Vagina (tissue), 2 donors: Measurements from ENCODE around the gene KLHL20. TPM values are rescaled to one million over a fixed set of nuclear protein-coding genes. Genes with fewer than 3 reads are reported as not detected.
"Not testable (repeated sequence)": the region's sequence is repeated elsewhere in the genome, so short reads cannot be mapped to it uniquely, and the experiment has no call there.

Experiments used
- DNase-seq, 2 donors: peaks; one replicate each; pipeline ENCODE4 v3.0.0-alpha.2; 2017; ENCODE audit errors: extremely low spot score in 2 of 2
- H3K27ac ChIP-seq: fragments of 200-600 bp; sonication (generic); one replicate; pipeline ENCODE4 v1.5.1; 2019
- H3K27me3 ChIP-seq: fragments of 200-600 bp; sonication (generic); one replicate; pipeline ENCODE4 v1.5.1; 2019
- H3K36me3 ChIP-seq, 2 donors: fragments of 200-600 bp; sonication (generic); one replicate each; pipeline ENCODE4 v1.5.1; 2017 to 2019
- H3K4me1 ChIP-seq: fragments of 200-600 bp; sonication (generic); one replicate; pipeline ENCODE4 v1.5.1; 2019
- H3K4me3 ChIP-seq, 2 donors: fragments of 200-600 bp; sonication (generic); 1 replicate in 1 of 2; 2 replicates in 1 of 2; pipeline ENCODE4 v1.5.1; 2016 to 2019
- H3K9me3 ChIP-seq: fragments of 200-600 bp; sonication (generic); one replicate; pipeline ENCODE4 v1.5.1; 2019
- POLR2A ChIP-seq, 2 donors: fragments of 450-650 bp; IDR thresholded peaks; one replicate each; pipeline ENCODE4 v1.6.1; 2017; ENCODE audit warnings: antibody characterized with exemption in 2 of 2, mild to moderate bottlenecking in 2 of 2, moderate library complexity in 2 of 2
- POLR2AphosphoS5 ChIP-seq, 2 donors: sonication (generic); formaldehyde crosslinking; IDR thresholded peaks; one replicate each; pipeline ENCODE4 v1.9.0; 2017; ENCODE audit warnings: antibody characterized with exemption in 2 of 2, mild to moderate bottlenecking in 2 of 2, low read depth in 1 of 2; ENCODE audit not compliant: insufficient read depth in 1 of 2
- intact Hi-C: fragments of 100-400 bp; cut with DNase I; formaldehyde crosslinking; loops from one replicate; pipeline ENCODE4 v1.15.1; 2023
- total RNA-seq: library from RNA; depleted of rRNA; stranded (reverse); fragments of >200 nt; gene quantifications from one replicate; pipeline ENCODE4 v1.2.3, GENCODE V29; 2016
- TF ChIP-seq, protein P1 (sequence below), 3 experiments: fragments of 450-650 bp in 2 of 3; fragments of 200-600 bp in 1 of 3; sonication (generic) in 1 of 3; IDR thresholded peaks; one replicate each; pipeline ENCODE4 v1.5.1; 2017 to 2019; ENCODE audit warnings: antibody characterized with exemption in 3 of 3, mild to moderate bottlenecking in 2 of 3, moderate library complexity in 2 of 3

KLHL20 gene
- total RNA-seq, 1 donor from 2014 or later = 14.7 TPM

DNA sequence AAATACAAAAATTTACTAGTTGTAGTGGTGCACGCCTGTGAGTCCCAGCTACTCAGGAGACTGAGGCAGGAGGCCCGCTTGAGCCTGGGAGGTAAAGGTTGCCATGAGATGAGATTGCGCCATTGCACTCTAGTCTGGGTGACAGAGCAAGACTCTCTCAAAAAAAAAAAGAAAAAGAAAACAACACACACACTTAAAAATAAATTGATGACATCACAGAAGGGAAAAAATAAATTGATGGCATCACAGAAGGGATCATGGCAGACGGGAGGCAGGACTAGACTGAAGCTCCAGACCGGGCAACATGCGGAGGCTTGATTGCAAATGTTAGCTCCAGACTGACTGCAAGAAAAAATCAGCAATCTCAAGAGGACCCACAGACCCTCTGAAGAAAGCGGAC lies 43.3 kb downstream of the KLHL20 start:
- TF ChIP-seq, protein P1, sequence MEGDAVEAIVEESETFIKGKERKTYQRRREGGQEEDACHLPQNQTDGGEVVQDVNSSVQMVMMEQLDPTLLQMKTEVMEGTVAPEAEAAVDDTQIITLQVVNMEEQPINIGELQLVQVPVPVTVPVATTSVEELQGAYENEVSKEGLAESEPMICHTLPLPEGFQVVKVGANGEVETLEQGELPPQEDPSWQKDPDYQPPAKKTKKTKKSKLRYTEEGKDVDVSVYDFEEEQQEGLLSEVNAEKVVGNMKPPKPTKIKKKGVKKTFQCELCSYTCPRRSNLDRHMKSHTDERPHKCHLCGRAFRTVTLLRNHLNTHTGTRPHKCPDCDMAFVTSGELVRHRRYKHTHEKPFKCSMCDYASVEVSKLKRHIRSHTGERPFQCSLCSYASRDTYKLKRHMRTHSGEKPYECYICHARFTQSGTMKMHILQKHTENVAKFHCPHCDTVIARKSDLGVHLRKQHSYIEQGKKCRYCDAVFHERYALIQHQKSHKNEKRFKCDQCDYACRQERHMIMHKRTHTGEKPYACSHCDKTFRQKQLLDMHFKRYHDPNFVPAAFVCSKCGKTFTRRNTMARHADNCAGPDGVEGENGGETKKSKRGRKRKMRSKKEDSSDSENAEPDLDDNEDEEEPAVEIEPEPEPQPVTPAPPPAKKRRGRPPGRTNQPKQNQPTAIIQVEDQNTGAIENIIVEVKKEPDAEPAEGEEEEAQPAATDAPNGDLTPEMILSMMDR (IDR thresholded peaks at IDR 0.05) = no peak
- no peak for TF ChIP-seq POLR2AphosphoS5 (IDR thresholded peaks at IDR 0.05; ENCODE audit: insufficient read depth in 1 of 2, low read depth in 1 of 2)
- TF ChIP-seq POLR2A (IDR thresholded peaks at IDR 0.05) = no peak
- no peak for DNase-seq
- H3K4me3 ChIP-seq = no peak overlapping the region
- H3K36me3 ChIP-seq = peaks cover 0 to 67% of the 10 kb centered on the region in 2 donors
- intact Hi-C loops = no loop called here
- H3K27me3 ChIP-seq = no peaks in the 10 kb centered on the region
- no peak overlapping the region for H3K27ac ChIP-seq
- no peaks in the 10 kb centered on the region for H3K4me1 ChIP-seq
- no peaks in the 10 kb centered on the region for H3K9me3 ChIP-seq

DNA sequence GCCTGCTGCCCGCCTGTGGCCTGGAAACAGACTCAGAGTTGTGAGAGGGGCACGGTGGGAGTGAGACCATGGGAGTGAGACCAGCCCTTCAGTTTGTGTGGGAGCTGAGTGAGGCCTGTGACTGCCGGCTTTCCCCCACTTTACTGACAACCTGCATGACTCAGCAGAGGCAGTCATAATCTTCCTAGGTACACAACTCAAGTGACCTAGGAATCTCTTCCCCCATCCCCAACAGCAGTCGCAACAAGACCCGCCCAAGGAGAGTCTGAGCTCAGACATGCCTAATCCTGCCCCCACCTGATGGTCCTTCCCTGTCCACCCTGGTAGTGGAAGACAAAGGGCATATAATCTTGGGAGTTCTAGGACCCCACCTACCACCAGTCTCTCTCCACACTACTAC lies 44.2 kb downstream of the KLHL20 start:
- DNase-seq = no peak
- Histone ChIP-seq H3K4me3 (no peak overlapping the region), H3K36me3 (peaks cover 0 to 59% of the 10 kb centered on the region in 2 donors), H3K4me1 (no peaks in the 10 kb centered on the region), H3K27ac (no peak overlapping the region), H3K27me3 (no peaks in the 10 kb centered on the region), H3K9me3 (no peaks in the 10 kb centered on the region)
- TF ChIP-seq POLR2A (IDR thresholded peaks at IDR 0.05) = no peak
- intact Hi-C loops = no loop called here

DNA sequence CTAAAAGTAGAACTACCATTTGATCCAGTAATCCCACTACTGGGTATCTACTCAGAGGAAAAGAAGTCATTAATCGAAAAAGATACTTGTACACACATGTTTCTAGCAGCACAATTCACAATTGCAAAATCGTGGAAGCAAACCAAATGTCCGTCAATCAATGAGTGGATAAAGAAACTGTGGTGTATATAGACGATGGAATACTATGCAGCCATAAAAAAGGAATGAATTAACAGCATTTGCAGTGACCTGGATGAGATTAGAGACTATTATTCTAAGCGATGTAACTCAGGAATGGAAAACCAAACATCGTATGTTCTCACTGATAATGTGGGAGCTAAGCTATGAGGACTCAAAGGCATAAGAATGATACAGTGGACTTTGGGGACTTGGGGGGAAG lies 49.5 kb downstream of the KLHL20 start:
- H3K27me3 ChIP-seq, H3K4me3 ChIP-seq, H3K4me1 ChIP-seq, DNase-seq, H3K27ac ChIP-seq, H3K9me3 ChIP-seq, intact Hi-C loops: not testable (repeated sequence)
- H3K36me3 ChIP-seq = peaks cover 0 to 12% of the 10 kb centered on the region in 2 donors

DNA sequence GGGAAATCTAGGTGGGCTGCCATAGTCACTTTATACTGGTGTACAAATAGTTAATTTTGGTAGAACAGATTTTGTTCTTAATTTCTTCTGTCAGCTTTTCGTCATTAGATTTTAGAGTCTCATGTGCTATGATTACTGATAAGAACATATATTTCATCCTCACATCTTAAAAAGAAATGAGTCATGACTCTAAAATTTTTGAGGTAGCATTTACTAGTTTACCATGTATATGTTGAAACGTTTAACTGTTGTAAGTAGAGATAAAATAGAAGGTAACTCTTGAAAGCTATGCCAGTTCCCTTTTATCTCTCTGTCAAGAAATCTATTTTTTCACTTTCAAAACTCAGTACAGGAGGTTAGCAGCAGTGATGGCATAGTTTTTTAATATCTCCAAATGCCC lies 53.4 kb downstream of the KLHL20 start:
- Histone ChIP-seq H3K4me1 (no peaks in the 10 kb centered on the region), H3K27ac (no peak overlapping the region), H3K36me3 (peaks cover 0 to 6% of the 10 kb centered on the region in 2 donors), H3K4me3 (no peak overlapping the region), H3K27me3 (no peaks in the 10 kb centered on the region), H3K9me3 (no peaks in the 10 kb centered on the region)
- no peak for DNase-seq
- intact Hi-C loops = no loop called here
- TF ChIP-seq POLR2AphosphoS5 (IDR thresholded peaks at IDR 0.05; ENCODE audit: insufficient read depth in 1 of 2, low read depth in 1 of 2) (no peak), POLR2A (IDR thresholded peaks at IDR 0.05) (no peak)
- TF ChIP-seq, protein P1 (IDR thresholded peaks at IDR 0.05) = no peak

DNA sequence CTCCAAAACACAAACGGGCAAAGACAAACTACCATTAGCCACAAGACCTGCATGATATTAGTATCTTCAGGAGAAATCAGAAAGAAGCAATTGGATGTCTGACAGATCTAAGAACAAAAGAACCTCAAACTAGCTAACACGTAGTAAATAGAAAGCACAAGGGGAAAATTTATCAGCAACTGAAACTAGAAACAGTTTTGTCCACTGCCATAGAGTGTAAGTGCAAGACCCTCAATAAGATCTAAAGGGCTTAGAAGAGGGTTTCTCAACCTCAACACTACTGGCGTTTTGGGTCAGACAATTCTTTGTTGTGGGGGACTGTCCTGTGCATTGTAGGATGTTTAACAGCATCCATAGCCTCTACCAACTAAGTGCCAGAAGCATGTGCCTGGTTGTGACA lies 54.0 kb downstream of the KLHL20 start:
- no peak overlapping the region for H3K4me3 ChIP-seq
- peaks cover 0 to 6% of the 10 kb centered on the region in 2 donors for H3K36me3 ChIP-seq
- no peaks in the 10 kb centered on the region for H3K4me1 ChIP-seq
- DNase-seq = no peak
- no peaks in the 10 kb centered on the region for H3K9me3 ChIP-seq
- TF ChIP-seq POLR2AphosphoS5 (IDR thresholded peaks at IDR 0.05; ENCODE audit: insufficient read depth in 1 of 2, low read depth in 1 of 2) = no peak
- TF ChIP-seq, protein P1 (IDR thresholded peaks at IDR 0.05) = no peak
- no peak for TF ChIP-seq POLR2A (IDR thresholded peaks at IDR 0.05)
- no peaks in the 10 kb centered on the region for H3K27me3 ChIP-seq
- H3K27ac ChIP-seq = no peak overlapping the region
- intact Hi-C loops = no loop called here

DNA sequence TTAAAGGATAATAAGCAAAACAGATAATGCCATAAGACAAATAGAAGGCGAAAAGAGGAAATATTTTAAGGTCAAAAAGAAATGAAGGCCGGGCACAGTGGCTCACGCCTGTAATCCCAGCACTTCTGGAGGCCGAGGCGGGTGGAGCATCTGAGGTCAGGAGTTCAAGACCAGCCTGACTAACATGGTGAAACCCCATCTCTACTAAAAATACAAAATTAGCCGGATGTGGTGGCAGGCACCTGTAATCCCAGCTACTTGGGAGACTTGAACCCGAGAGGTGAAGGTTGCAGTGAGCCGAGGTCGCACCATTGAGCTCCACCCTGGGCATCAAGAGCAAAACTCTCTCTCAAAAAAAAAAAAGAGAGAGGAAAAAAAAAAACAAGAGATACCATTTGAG lies 55.5 kb downstream of the KLHL20 start:
- H3K27ac ChIP-seq, H3K4me1 ChIP-seq, H3K9me3 ChIP-seq, intact Hi-C loops, H3K27me3 ChIP-seq, H3K4me3 ChIP-seq, DNase-seq: not testable (repeated sequence)
- H3K36me3 ChIP-seq = peaks cover 0 to 14% of the 10 kb centered on the region in 2 donors

DNA sequence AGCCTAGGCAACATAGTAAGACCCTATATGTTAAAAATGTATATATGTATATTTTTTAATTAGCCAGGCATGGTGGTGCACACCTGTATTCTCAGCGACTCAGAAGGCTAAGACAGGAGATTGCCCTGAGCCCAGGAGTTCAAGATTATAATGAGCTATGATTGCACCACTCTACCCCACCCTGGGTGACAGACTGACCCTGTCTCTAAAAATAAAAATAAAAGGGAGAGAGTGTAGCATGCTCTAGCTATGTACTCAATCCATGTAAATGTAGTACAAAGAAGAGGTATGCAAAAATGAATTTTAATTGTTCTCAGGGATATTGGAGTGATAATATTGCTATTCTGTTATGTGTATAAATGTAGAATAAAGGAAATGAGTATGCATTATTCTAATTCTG lies 56.8 kb downstream of the KLHL20 start:
- Histone ChIP-seq H3K4me1 (no peaks in the 10 kb centered on the region), H3K27me3 (no peaks in the 10 kb centered on the region), H3K9me3 (no peaks in the 10 kb centered on the region), H3K4me3 (no peak overlapping the region), H3K36me3 (peaks cover 0 to 20% of the 10 kb centered on the region in 2 donors), H3K27ac (no peak overlapping the region)
- no peak for TF ChIP-seq POLR2AphosphoS5 (IDR thresholded peaks at IDR 0.05; ENCODE audit: insufficient read depth in 1 of 2, low read depth in 1 of 2)
- TF ChIP-seq POLR2A (IDR thresholded peaks at IDR 0.05) = no peak
- TF ChIP-seq, protein P1 (IDR thresholded peaks at IDR 0.05) = no peak
- intact Hi-C loops = no loop called here
- no peak for DNase-seq
